IMR-90 (cell line): ENCODE measurements around the gene PAX2. TPM values are rescaled to one million over a fixed set of nuclear protein-coding genes. Genes with fewer than 3 reads are reported as not detected.

ENCODE experiments used
- ATAC-seq: fragments of 200-7000 bp; cut with Tn5 transposase; 2 replicates; pipeline ENCODE4 v1.9.1; 2020; ENCODE audit warnings: low read depth, mild to moderate bottlenecking, moderate library complexity
- BruUV-seq: library from RNA; stranded (reverse); fragments of 400-500 nt; replicated peaks from 2 replicates; lab custom pipeline; 2021; lab: Mats Ljungman, UMichigan
- CTCF ChIA-PET: fragments of 300-600 bp; formaldehyde crosslinking; extraction: SDS; loops from one replicate; lab custom pipeline; 2021; ENCODE audit warnings: antibody characterized with exemption; lab: Yijun Ruan, JAX
- POLR2A ChIA-PET: fragments of 300-600 bp; sonication (Branson Sonifier 250); formaldehyde crosslinking; loops from one replicate; lab custom pipeline; 2022; ENCODE audit warnings: antibody characterized with exemption; ENCODE audit not compliant: unreplicated experiment; lab: Charles Lee
- DNase-seq: peaks from one replicate; pipeline ENCODE4 v3.0.0; 2013
- H2AFZ ChIP-seq: replicated peaks from 2 replicates; pipeline ENCODE3; 2013; ENCODE audit warnings: low read length, mild to moderate bottlenecking; ENCODE audit not compliant: poor library complexity
- H2AK5ac ChIP-seq: 2 replicates; pipeline ENCODE4 v1.6.1; 2013; ENCODE audit warnings: low read depth, low read length, inconsistent platforms
- H2AK9ac ChIP-seq: replicated peaks from 2 replicates; pipeline ENCODE3; 2013; ENCODE audit warnings: mild to moderate bottlenecking, low read depth, low read length, moderate library complexity; ENCODE audit not compliant: poor library complexity
- H2BK120ac ChIP-seq: 2 replicates; pipeline ENCODE4 v1.6.1; 2013; ENCODE audit warnings: low read depth, low read length, inconsistent platforms
- H2BK15ac ChIP-seq: 3 replicates; pipeline ENCODE4 v1.6.1; 2013; ENCODE audit warnings: low read depth, low read length, inconsistent platforms
- H2BK20ac ChIP-seq: 2 replicates; pipeline ENCODE4 v1.6.1; 2013; ENCODE audit warnings: low read depth, mild to moderate bottlenecking, inconsistent platforms, low read length, moderate library complexity
- H2BK5ac ChIP-seq: 2 replicates; pipeline ENCODE4 v1.6.1; 2013; ENCODE audit warnings: mild to moderate bottlenecking, low read depth, low read length, inconsistent platforms; ENCODE audit not compliant: poor library complexity, severe bottlenecking
- H3K14ac ChIP-seq: replicated peaks from 2 replicates; pipeline ENCODE4 v1.6.1; 2013; ENCODE audit warnings: low read depth, low read length, inconsistent platforms
- H3K18ac ChIP-seq: 2 replicates; pipeline ENCODE4 v1.6.1; 2013; ENCODE audit warnings: low read depth, low read length, control low read depth
- H3K23ac ChIP-seq: 2 replicates; pipeline ENCODE4 v1.6.1; 2013; ENCODE audit warnings: low read depth, low read length, inconsistent platforms
- H3K27ac ChIP-seq: 2 replicates; pipeline ENCODE4 v1.5.1; 2013; ENCODE audit warnings: mild to moderate bottlenecking, control low read depth, low read length; ENCODE audit not compliant: insufficient read depth
- H3K27me3 ChIP-seq: 2 replicates; pipeline ENCODE4 v1.6.1; 2013; ENCODE audit warnings: low read length; ENCODE audit not compliant: control insufficient read depth, insufficient read depth
- H3K36me3 ChIP-seq: 2 replicates; pipeline ENCODE4 v1.6.1; 2013; ENCODE audit warnings: low read length, mixed read lengths; ENCODE audit not compliant: control insufficient read depth, insufficient read depth
- H3K4ac ChIP-seq: 2 replicates; pipeline ENCODE4 v1.6.1; 2013; ENCODE audit warnings: low read depth, low read length, inconsistent platforms
- H3K4me1 ChIP-seq: 2 replicates; pipeline ENCODE4 v1.6.1; 2013; ENCODE audit warnings: low read length, mixed read lengths; ENCODE audit not compliant: control insufficient read depth, insufficient read depth
- H3K4me2 ChIP-seq: 2 replicates; pipeline ENCODE4 v1.6.1; 2013; ENCODE audit warnings: low read depth, mild to moderate bottlenecking, control low read depth, low read length, moderate library complexity
- H3K4me3 ChIP-seq: 2 replicates; pipeline ENCODE4 v1.5.1; 2013; ENCODE audit warnings: low read depth, mild to moderate bottlenecking, control low read depth, low read length, moderate library complexity; ENCODE audit not compliant: insufficient read depth
- H3K56ac ChIP-seq: 2 replicates; pipeline ENCODE4 v1.6.1; 2013; ENCODE audit warnings: low read length, inconsistent platforms; ENCODE audit not compliant: insufficient read depth; ENCODE audit errors: extremely low read depth
- H3K79me1 ChIP-seq, 2 experiments: 2 replicates each; pipeline ENCODE4 v1.6.1; 2013; ENCODE audit warnings: low read length in 2 of 2, inconsistent platforms in 1 of 2, low read depth in 1 of 2
- H3K9ac ChIP-seq: 2 replicates; pipeline ENCODE4 v1.6.1; 2013; ENCODE audit warnings: low read depth, low read length, control low read depth
- H3K9me1 ChIP-seq: 2 replicates; pipeline ENCODE4 v1.6.1; 2013; ENCODE audit warnings: low read length, inconsistent platforms; ENCODE audit not compliant: insufficient read depth
- H3K9me3 ChIP-seq: 2 replicates; pipeline ENCODE4 v1.6.1; 2013; ENCODE audit warnings: low read length; ENCODE audit not compliant: control insufficient read depth, insufficient read depth
- H4K20me1 ChIP-seq: 2 replicates; pipeline ENCODE4 v1.6.1; 2013; ENCODE audit warnings: low read length, inconsistent platforms; ENCODE audit not compliant: insufficient read depth
- H4K5ac ChIP-seq: 2 replicates; pipeline ENCODE4 v1.6.1; 2013; ENCODE audit warnings: mild to moderate bottlenecking, low read depth, low read length, control low read depth
- H4K8ac ChIP-seq, 2 experiments: 2 replicates each; pipeline ENCODE4 v1.6.1; 2013; ENCODE audit warnings: low read depth in 2 of 2, low read length in 2 of 2, control low read depth in 1 of 2, inconsistent platforms in 1 of 2
- H4K91ac ChIP-seq: 2 replicates; pipeline ENCODE4 v1.6.1; 2013; ENCODE audit warnings: low read depth, low read length, inconsistent platforms; ENCODE audit not compliant: insufficient read depth
- FOS ChIP-seq: fragments of 150-350 bp; IDR thresholded peaks from 2 replicates; pipeline ENCODE4 v1.6.1; 2016; ENCODE audit warnings: low read depth, low read length
- MAFK ChIP-seq: IDR thresholded peaks from 2 replicates; pipeline ENCODE4 v1.6.1; 2012; ENCODE audit warnings: low read depth, low read length, improper control_type of control experiment
- MXI1 ChIP-seq: IDR thresholded peaks from 2 replicates; pipeline ENCODE4 v1.6.1; 2012; ENCODE audit warnings: low read depth, mild to moderate bottlenecking, low read length, moderate library complexity, borderline replicate concordance
- NFE2L2 ChIP-seq: fragments of 150-350 bp; IDR thresholded peaks from 2 replicates; pipeline ENCODE4 v1.6.1; 2016; ENCODE audit warnings: low read depth, mild to moderate bottlenecking, low read length
- POLR2A ChIP-seq: IDR thresholded peaks from 2 replicates; pipeline ENCODE4 v1.6.1; 2012; ENCODE audit warnings: mild to moderate bottlenecking, low read depth, low read length
- WGBS, 2 experiments: methylation state at CpG; one replicate each; pipeline versions ENCODE4 v1.1.5 to v1.1.7; 2013; ENCODE audit warnings: missing lambda C conversion rate in 2 of 2; ENCODE audit not compliant: insufficient read length in 1 of 2; ENCODE audit errors: extremely low coverage in 2 of 2; 5-methylcytosine and 5-hydroxymethylcytosine counted together
- dilution Hi-C: fragments of 300-500 bp; cut with HindIII; formaldehyde crosslinking; loops from one replicate; pipeline ENCODE4 v1.14.3; 2018; ENCODE audit warnings: low sequenced_read_pairs; ENCODE audit not compliant: unreplicated experiment
- in situ Hi-C: fragments of 300-500 bp; cut with MboI; formaldehyde crosslinking; loops from 3 replicates; pipeline ENCODE4 v1.14.3; 2019; ENCODE audit warnings: low sequenced_read_pairs, inconsistent platforms, mixed read lengths
- intact Hi-C: fragments of 100-400 bp; cut with micrococcal nuclease; formaldehyde crosslinking; loops from 2 replicates; pipeline ENCODE4 v1.10.0; 2022
- polyA plus RNA-seq, 3 experiments: library from polyadenylated mRNA; depleted of rRNA; stranded (reverse); fragments of >200 nt; gene quantifications; 2 replicates each; pipeline ENCODE4 v1.2.3, GENCODE V29; 2012; ENCODE audit warnings: low replicate concordance in 1 of 3
- total RNA-seq: library from RNA; depleted of rRNA; stranded (reverse); fragments of >200 nt; gene quantifications from 2 replicates; pipeline ENCODE4 v1.2.3, GENCODE V29; 2012
- TF ChIP-seq, protein P1 (sequence below): fragments of 150-350 bp; IDR thresholded peaks from 2 replicates; pipeline ENCODE4 v1.6.1; 2017; ENCODE audit warnings: mild to moderate bottlenecking, antibody characterized with exemption, low read length, low read depth

The PAX2 gene
- total and polyA plus RNA-seq, 2 of the 4 experiments (the other 2 are of a cell fraction): not detected

DNA sequence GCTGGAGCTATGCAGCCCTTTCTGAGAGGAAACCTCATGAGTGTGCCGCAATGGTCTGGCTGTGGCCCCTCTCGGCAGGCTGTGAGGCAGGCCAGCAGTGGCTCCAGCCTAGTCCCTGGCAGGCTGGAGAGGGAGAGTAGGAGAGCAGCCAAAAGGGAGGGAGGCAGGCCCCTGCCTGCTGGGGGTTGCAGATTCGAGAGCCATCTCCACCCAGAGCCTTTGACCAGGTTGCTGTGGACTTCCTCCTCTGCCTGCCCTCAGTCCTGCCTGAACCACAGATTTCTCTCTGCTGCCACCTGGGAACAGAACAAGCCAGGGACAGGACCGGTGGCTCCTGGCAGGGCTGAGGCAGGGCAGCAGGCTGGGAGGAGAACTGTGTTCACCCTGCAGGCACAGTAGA, 13.9 kb downstream of the PAX2 start:
- Histone ChIP-seq H3K9ac (no peak overlapping the region), H3K56ac (no peak overlapping the region), H3K4me2 (no peak overlapping the region), H3K79me1 (no peaks in the 10 kb centered on the region), H2AFZ (peak overlapping the region; percentile 23), H3K9me1 (no peaks in the 10 kb centered on the region), H4K8ac (no peak overlapping the region), H3K9me3 (no peaks in the 10 kb centered on the region; the same call in 1 of the 2 replicates), H3K36me3 (no peaks in the 10 kb centered on the region), H4K5ac (no peak overlapping the region), H4K20me1 (no peaks in the 10 kb centered on the region; the same call in 1 of the 2 replicates), H3K4ac (no peak overlapping the region), H4K91ac (no peak overlapping the region), H2BK5ac (no peak overlapping the region), H2BK15ac (no peak overlapping the region), H3K27me3 (peaks cover 69% of the 10 kb centered on the region), H3K18ac (no peak overlapping the region), H2AK5ac (no peak overlapping the region), H2BK20ac (no peak overlapping the region), H3K27ac (no peak overlapping the region), H2AK9ac (no peak overlapping the region), H3K14ac (no peak overlapping the region), H2BK120ac (no peak overlapping the region), H3K4me3 (no peak overlapping the region), H3K23ac (no peak overlapping the region), H3K4me1 (no peaks in the 10 kb centered on the region)
- in situ Hi-C loops (no loop called here), dilution Hi-C loops (no loop called here), intact Hi-C loops (no loop called here)
- TF ChIP-seq FOS (no peak), MXI1 (no peak), MAFK (no peak), NFE2L2 (no peak), POLR2A (no peak)
- TF ChIP-seq, protein P1, sequence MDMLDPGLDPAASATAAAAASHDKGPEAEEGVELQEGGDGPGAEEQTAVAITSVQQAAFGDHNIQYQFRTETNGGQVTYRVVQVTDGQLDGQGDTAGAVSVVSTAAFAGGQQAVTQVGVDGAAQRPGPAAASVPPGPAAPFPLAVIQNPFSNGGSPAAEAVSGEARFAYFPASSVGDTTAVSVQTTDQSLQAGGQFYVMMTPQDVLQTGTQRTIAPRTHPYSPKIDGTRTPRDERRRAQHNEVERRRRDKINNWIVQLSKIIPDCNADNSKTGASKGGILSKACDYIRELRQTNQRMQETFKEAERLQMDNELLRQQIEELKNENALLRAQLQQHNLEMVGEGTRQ: no peak
- ATAC-seq (no peak), DNase-seq (no peak)
- ChIA-PET CTCF (no interaction called here), POLR2A (no interaction called here)
- BruUV-seq: no TSS peak
- 100% methylated on average over 1 of the region's 4 CpGs; no CpG with 5 or more reads in 1 of the 2 experiments for WGBS, 2 experiments
